Sigmoid colon (tissue), 7 donors: ENCODE measurements around the gene ETV5. TPM values are rescaled to one million over a fixed set of nuclear protein-coding genes. Genes with fewer than 3 reads are reported as not detected.

Source experiments
- DNase-seq: peaks from one replicate; pipeline ENCODE4 v3.0.0-alpha.2; 2019
- H3K27ac ChIP-seq, 4 donors: fragments of 200-600 bp; sonication (generic); one replicate each; pipeline ENCODE4 v1.5.1; 2016 to 2019; ENCODE audit warnings: mild to moderate bottlenecking in 1 of 4
- H3K27me3 ChIP-seq, 3 donors: fragments of 200-600 bp; sonication (generic); one replicate each; pipeline ENCODE4 v1.5.1; 2019; ENCODE audit warnings: mild to moderate bottlenecking in 1 of 3
- H3K36me3 ChIP-seq, 4 donors: fragments of 200-600 bp; sonication (generic); one replicate each; pipeline ENCODE4 v1.5.1; 2016 to 2019
- H3K4me1 ChIP-seq, 4 donors: fragments of 200-600 bp; sonication (generic); one replicate each; pipeline ENCODE4 v1.5.1; 2017 to 2019
- H3K4me3 ChIP-seq, 4 donors: fragments of 200-600 bp; sonication (generic); one replicate each; pipeline ENCODE4 v1.5.1; 2017 to 2019; ENCODE audit warnings: mild to moderate bottlenecking in 2 of 4, moderate library complexity in 1 of 4
- H3K9me3 ChIP-seq, 4 donors: fragments of 200-600 bp in 3 of 4; sonication (generic) in 3 of 4; one replicate each; pipeline versions ENCODE4 v1.5.1 to v1.6.1; 2013 to 2019
- EP300 ChIP-seq, 4 donors: sonication (generic); formaldehyde crosslinking; IDR thresholded peaks; one replicate each; pipeline ENCODE4 v1.6.1; 2017; ENCODE audit warnings: antibody characterized with exemption in 4 of 4
- POLR2A ChIP-seq, 2 donors: fragments of 450-650 bp; IDR thresholded peaks; one replicate each; pipeline ENCODE4 v1.6.1; 2016; ENCODE audit warnings: antibody characterized with exemption in 2 of 2, mild to moderate bottlenecking in 2 of 2, moderate library complexity in 2 of 2
- POLR2AphosphoS5 ChIP-seq, 4 donors: sonication (generic); formaldehyde crosslinking; IDR thresholded peaks; one replicate each; pipeline ENCODE4 v1.6.1; 2017; ENCODE audit warnings: antibody characterized with exemption in 4 of 4
- WGBS, 2 donors: extraction: QIAGEN DNeasy Blood & Tissue Kit; methylation state at CpG; one replicate each; pipeline ENCODE4 v1.1.7; 2013; 5-methylcytosine and 5-hydroxymethylcytosine counted together
- intact Hi-C: fragments of 100-400 bp; cut with DNase I; formaldehyde crosslinking; loops from one replicate; pipeline ENCODE4 v1.15.1; 2023
- polyA plus RNA-seq, 3 donors: library from polyadenylated mRNA; stranded (reverse); fragments of 200-250 nt; gene quantifications; one replicate each; pipeline ENCODE4 v1.2.3, GENCODE V29; 2013
- total RNA-seq, 4 donors: library from RNA; depleted of rRNA; stranded (reverse); fragments of >200 nt; gene quantifications; one replicate each; pipeline ENCODE4 v1.1.0, GENCODE V29; 2016
- TF ChIP-seq, protein P1 (sequence below), 4 experiments: fragments of 450-650 bp in 3 of 4; fragments of 200-600 bp in 1 of 4; IDR thresholded peaks; one replicate each; pipeline ENCODE4 v1.5.1; 2016 to 2019; ENCODE audit warnings: antibody characterized with exemption in 4 of 4, mild to moderate bottlenecking in 3 of 4, moderate library complexity in 2 of 4
- donor health status: healthy with polysubstance abuse.
- donor health status: Bipolar disorder and iron deficiency.
- donor health status: healthy.

Gene ETV5
- total and polyA plus RNA-seq, 7 donors = 2.3 to 8.4 (median 6.3) TPM

DNA sequence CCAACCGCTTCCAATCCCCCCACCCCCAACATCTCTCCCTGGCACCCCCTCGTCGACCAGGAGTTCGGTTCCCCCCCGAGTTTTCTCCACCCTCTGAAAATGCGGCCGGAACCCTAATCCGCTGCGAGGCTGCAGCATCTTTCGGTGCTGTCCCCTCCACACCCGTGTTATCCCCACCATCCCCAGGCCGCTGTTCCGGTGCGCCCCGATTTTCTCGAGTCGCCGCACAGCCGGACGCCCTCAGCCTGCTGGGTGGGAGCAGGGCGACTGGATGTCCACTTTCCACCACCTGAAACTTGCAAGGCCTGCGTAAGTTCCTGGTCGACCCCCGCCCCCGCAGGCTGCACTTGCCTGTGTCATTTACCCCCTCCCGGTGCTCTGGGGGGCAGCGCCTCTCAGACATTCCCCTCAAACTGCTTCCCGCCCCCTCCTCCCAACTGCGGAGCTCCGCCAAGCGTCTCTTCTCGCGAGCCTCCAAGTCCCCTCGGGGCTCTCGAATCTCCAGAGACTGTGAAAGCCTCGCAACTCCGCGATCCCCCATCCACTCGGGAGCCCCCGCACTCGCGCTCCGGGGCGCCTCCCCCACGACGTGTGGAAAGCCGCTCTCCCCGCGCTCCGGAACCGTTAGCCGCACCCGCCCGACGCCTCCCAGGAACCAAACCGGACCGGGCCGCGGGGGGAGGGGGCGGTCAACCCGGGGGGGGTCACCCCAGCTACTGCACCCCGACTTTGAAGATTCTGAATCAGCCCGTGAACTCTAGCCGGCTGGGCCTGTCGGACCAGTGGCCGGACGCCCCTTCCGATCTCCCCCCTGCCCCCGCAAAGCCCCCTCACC, 566 bp downstream of the ETV5 start:
- peaks cover 0 to 41% (median 34%) of the 10 kb centered on the region in 4 donors for H3K4me1 ChIP-seq
- intact Hi-C loops = loop anchor here (2.0 to 5.0 kb wide), 3 partner anchors 172 to 719 kb away; partner anchors contain the start of gene TBCCD1
- peak overlapping the region; percentile 77 to 87 (median 83) for H3K27ac ChIP-seq
- WGBS, 2 donors = 1% methylated on average over 69 of the region's 69 CpGs
- DNase-seq = peak; percentile 72
- no peaks in the 10 kb centered on the region for H3K36me3 ChIP-seq
- no peaks in the 10 kb centered on the region for H3K9me3 ChIP-seq
- H3K27me3 ChIP-seq = peaks cover 0 to 47% (median 27%) of the 10 kb centered on the region in 3 donors
- TF ChIP-seq POLR2AphosphoS5 (IDR thresholded peaks at IDR 0.05) (no peak), EP300 (IDR thresholded peaks at IDR 0.05) (no peak), POLR2A (IDR thresholded peaks at IDR 0.05) (no peak)
- TF ChIP-seq, protein P1, sequence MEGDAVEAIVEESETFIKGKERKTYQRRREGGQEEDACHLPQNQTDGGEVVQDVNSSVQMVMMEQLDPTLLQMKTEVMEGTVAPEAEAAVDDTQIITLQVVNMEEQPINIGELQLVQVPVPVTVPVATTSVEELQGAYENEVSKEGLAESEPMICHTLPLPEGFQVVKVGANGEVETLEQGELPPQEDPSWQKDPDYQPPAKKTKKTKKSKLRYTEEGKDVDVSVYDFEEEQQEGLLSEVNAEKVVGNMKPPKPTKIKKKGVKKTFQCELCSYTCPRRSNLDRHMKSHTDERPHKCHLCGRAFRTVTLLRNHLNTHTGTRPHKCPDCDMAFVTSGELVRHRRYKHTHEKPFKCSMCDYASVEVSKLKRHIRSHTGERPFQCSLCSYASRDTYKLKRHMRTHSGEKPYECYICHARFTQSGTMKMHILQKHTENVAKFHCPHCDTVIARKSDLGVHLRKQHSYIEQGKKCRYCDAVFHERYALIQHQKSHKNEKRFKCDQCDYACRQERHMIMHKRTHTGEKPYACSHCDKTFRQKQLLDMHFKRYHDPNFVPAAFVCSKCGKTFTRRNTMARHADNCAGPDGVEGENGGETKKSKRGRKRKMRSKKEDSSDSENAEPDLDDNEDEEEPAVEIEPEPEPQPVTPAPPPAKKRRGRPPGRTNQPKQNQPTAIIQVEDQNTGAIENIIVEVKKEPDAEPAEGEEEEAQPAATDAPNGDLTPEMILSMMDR (IDR thresholded peaks at IDR 0.05) = peak in 1 of 4 experiments; percentile 10
- peak overlapping the region; percentile 54 to 70 (median 64) for H3K4me3 ChIP-seq

GRCh38 chr3:186107215-186108105, 1.4 kb downstream of the ETV5 start:
- Histone ChIP-seq H3K4me1 (peaks cover 0 to 41% (median 34%) of the 10 kb centered on the region in 4 donors), H3K27me3 (peaks cover 0 to 40% (median 21%) of the 10 kb centered on the region in 3 donors), H3K9me3 (no peaks in the 10 kb centered on the region), H3K4me3 (peak overlapping the region; percentile 54 to 70 (median 64)), H3K27ac (peak overlapping the region in 3 of 4 donors; percentile 77 to 83 (median 83)), H3K36me3 (no peaks in the 10 kb centered on the region)
- DNase-seq = peak; percentile 76
- TF ChIP-seq, protein P1 (IDR thresholded peaks at IDR 0.05) = no peak
- TF ChIP-seq EP300 (IDR thresholded peaks at IDR 0.05) (no peak), POLR2AphosphoS5 (IDR thresholded peaks at IDR 0.05) (peak in 3 of 4 donors; percentile 8 to 46 (median 14))
- 3 to 4% methylated on average over 45 of the region's 45 CpGs for WGBS, 2 donors
- intact Hi-C loops = loop anchor here (2.0 to 5.0 kb wide), 3 partner anchors 171 to 720 kb away; partner anchors contain the start of gene TBCCD1

DNA sequence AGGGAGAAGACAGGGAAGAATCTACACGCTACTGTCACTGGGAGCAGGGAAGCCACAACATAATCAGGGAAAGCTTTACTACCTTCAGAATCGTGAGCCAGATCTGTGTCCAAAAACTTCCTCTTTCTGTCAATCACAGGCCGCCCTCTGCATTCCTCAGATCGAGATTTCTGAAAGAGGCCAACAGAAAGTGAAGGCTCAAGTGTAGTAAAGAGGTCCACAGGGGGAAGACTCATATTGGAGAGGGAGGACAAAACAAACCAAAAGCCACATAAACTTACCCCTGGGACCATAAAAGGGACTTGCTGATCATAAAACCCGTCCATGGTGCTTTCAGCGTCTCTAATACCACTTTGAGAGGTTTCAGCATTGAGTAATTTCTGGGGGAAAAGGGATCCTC, 3.3 kb downstream of the ETV5 start:
- no peak for DNase-seq
- intact Hi-C loops = loop anchor here (5.0 kb wide), 2 partner anchors 462 to 722 kb away; partner anchors contain the start of gene TBCCD1
- TF ChIP-seq, protein P1 (IDR thresholded peaks at IDR 0.05) = no peak
- TF ChIP-seq POLR2AphosphoS5 (IDR thresholded peaks at IDR 0.05) = no peak
- TF ChIP-seq POLR2A (IDR thresholded peaks at IDR 0.05) = no peak
- TF ChIP-seq EP300 (IDR thresholded peaks at IDR 0.05) = no peak
- no peaks in the 10 kb centered on the region for H3K9me3 ChIP-seq
- peaks cover 0 to 34% (median 30%) of the 10 kb centered on the region in 4 donors for H3K4me1 ChIP-seq
- H3K4me3 ChIP-seq = no peak overlapping the region
- 17 to 44% methylated on average over 6 of the region's 6 CpGs for WGBS, 2 donors
- no peak overlapping the region for H3K27ac ChIP-seq
- peaks cover 0 to 22% (median 4%) of the 10 kb centered on the region in 3 donors for H3K27me3 ChIP-seq
- no peaks in the 10 kb centered on the region for H3K36me3 ChIP-seq

- H3K4me1 ChIP-seq = peaks cover 0 to 18% (median 15%) of the 10 kb centered on the region in 4 donors
- no peaks in the 10 kb centered on the region for H3K36me3 ChIP-seq
- H3K4me3 ChIP-seq = no peak overlapping the region
- no peak for DNase-seq
- peak overlapping the region in 1 of 4 donors; percentile 17 for H3K27ac ChIP-seq
- TF ChIP-seq, protein P1 (IDR thresholded peaks at IDR 0.05) = no peak
- TF ChIP-seq POLR2A (IDR thresholded peaks at IDR 0.05) (no peak), EP300 (IDR thresholded peaks at IDR 0.05) (no peak), POLR2AphosphoS5 (IDR thresholded peaks at IDR 0.05) (no peak)
- WGBS, 2 donors = 20 to 64% methylated on average over 4 of the region's 4 CpGs
- peaks cover 0 to 17% (median 4%) of the 10 kb centered on the region in 3 donors for H3K27me3 ChIP-seq
- no peaks in the 10 kb centered on the region for H3K9me3 ChIP-seq
- intact Hi-C loops = no loop called here
Measured at GRCh38 chr3:186102687-186103086, 6.2 kb downstream of the ETV5 start.
